Ovary (tissue), 3 donors: ENCODE data around the gene WDR38.

Source experiments
- EP300 ChIP-seq: sonication (generic); formaldehyde crosslinking; IDR thresholded peaks from one replicate; pipeline ENCODE4 v1.6.1; 2017; ENCODE audit warnings: antibody characterized with exemption
- POLR2A ChIP-seq: fragments of 450-650 bp; IDR thresholded peaks from one replicate; pipeline ENCODE4 v1.6.1; 2017; ENCODE audit warnings: antibody characterized with exemption, mild to moderate bottlenecking, moderate library complexity
- TF ChIP-seq, protein P1 (sequence below), 3 donors: fragments of 450-650 bp in 2 of 3; fragments of 200-600 bp in 1 of 3; IDR thresholded peaks; one replicate each; pipeline versions ENCODE4 v1.5.1 to v1.8.0; 2016 to 2022; ENCODE audit warnings: antibody characterized with exemption in 3 of 3, mild to moderate bottlenecking in 1 of 3
- donor health status: DM: no; HTN: no; CAD: no.

DNA sequence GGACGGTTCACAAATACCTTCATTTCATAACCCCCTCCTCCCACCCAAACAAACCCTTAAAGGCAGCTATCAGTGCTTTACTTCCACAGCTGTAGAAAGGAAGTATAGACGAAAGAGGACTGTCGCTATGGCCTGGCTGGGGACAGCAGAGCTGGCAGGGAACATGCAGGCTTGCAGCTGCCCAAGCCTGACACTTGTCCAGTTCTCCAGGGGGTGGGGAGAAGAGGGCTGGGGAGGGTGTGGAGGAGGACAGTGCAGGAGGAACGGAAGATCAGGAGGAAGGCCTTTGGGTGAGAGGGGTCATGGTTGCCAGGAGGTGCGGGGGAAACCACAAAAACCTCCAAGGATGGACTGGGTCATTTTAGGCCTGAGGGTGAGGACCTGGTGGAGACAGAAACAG, 34.6 kb downstream of the WDR38 start:
- TF ChIP-seq, protein P1, sequence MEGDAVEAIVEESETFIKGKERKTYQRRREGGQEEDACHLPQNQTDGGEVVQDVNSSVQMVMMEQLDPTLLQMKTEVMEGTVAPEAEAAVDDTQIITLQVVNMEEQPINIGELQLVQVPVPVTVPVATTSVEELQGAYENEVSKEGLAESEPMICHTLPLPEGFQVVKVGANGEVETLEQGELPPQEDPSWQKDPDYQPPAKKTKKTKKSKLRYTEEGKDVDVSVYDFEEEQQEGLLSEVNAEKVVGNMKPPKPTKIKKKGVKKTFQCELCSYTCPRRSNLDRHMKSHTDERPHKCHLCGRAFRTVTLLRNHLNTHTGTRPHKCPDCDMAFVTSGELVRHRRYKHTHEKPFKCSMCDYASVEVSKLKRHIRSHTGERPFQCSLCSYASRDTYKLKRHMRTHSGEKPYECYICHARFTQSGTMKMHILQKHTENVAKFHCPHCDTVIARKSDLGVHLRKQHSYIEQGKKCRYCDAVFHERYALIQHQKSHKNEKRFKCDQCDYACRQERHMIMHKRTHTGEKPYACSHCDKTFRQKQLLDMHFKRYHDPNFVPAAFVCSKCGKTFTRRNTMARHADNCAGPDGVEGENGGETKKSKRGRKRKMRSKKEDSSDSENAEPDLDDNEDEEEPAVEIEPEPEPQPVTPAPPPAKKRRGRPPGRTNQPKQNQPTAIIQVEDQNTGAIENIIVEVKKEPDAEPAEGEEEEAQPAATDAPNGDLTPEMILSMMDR (IDR thresholded peaks at IDR 0.05) = no peak
- TF ChIP-seq POLR2A (no peak), EP300 (no peak)
